Endothelial cell (in vitro differentiated cells): ENCODE measurements around the gene CELF5. TPM values are rescaled to one million over a fixed set of nuclear protein-coding genes. Genes with fewer than 3 reads are reported as not detected.

Experiments
- DNase-seq: peaks from one replicate; pipeline ENCODE4 v3.0.0; 2021; ENCODE audit warnings: low spot score
- H3K27ac Mint-ChIP-seq: one replicate; pipeline ENCODE4 v1.8.0; 2021; ENCODE audit warnings: mixed read lengths, inconsistent platforms; ENCODE audit not compliant: unreplicated experiment
- H3K27me3 Mint-ChIP-seq: one replicate; pipeline ENCODE4 v1.8.0; 2021; ENCODE audit warnings: mild to moderate bottlenecking, moderate library complexity, mixed read lengths, inconsistent platforms; ENCODE audit not compliant: unreplicated experiment
- H3K36me3 Mint-ChIP-seq: one replicate; pipeline ENCODE4 v1.8.0; 2021; ENCODE audit warnings: mild to moderate bottlenecking, low read depth, mixed read lengths, inconsistent platforms; ENCODE audit not compliant: unreplicated experiment
- H3K4me1 Mint-ChIP-seq: one replicate; pipeline ENCODE4 v1.8.0; 2021; ENCODE audit warnings: mild to moderate bottlenecking, mixed read lengths, inconsistent platforms; ENCODE audit not compliant: unreplicated experiment
- H3K4me3 Mint-ChIP-seq: one replicate; pipeline ENCODE4 v1.8.0; 2021; ENCODE audit warnings: mild to moderate bottlenecking, mixed read lengths, inconsistent platforms; ENCODE audit not compliant: unreplicated experiment
- H3K9me3 Mint-ChIP-seq: one replicate; pipeline ENCODE4 v1.8.0; 2021; ENCODE audit warnings: mixed read lengths, inconsistent platforms; ENCODE audit not compliant: unreplicated experiment
- CTCF ChIP-seq: fragments of 200-600 bp; sonication (generic); IDR thresholded peaks from one replicate; pipeline ENCODE4 v1.5.0; 2021; ENCODE audit warnings: antibody characterized with exemption; ENCODE audit not compliant: unreplicated experiment
- long read RNA-seq: library from polyadenylated mRNA; unstranded; transcript quantifications from one replicate; pipeline ENCODE4 v2.0.0, GENCODE V29; 2020; ENCODE audit not compliant: unreplicated experiment
- total RNA-seq: library from RNA; stranded (reverse); fragmentation: NEBNext Ultra II Directional; extraction: Animal tissue kit (Norgen Biotek cat#: 25700); gene quantifications from one replicate; pipeline ENCODE4 v1.2.1, GENCODE V29; 2021; ENCODE audit not compliant: unreplicated experiment

Gene CELF5
- 0.38 TPM for total RNA-seq
- long read RNA-seq: 0 reads

- no peaks in the 10 kb centered on the region for H3K36me3 Mint-ChIP-seq
- no peak within 1 kb of the TSS for H3K4me3 Mint-ChIP-seq
- peaks cover 25% of the 10 kb centered on the region for H3K27me3 Mint-ChIP-seq
- H3K4me1 Mint-ChIP-seq: no peaks in the 10 kb centered on the region
- peak; percentile 72 for TF ChIP-seq CTCF
- DNase-seq: peak; percentile 64
- H3K9me3 Mint-ChIP-seq: no peaks in the 10 kb centered on the region
- H3K27ac Mint-ChIP-seq: no peak within 1 kb of the TSS
Measured at GRCh38 chr19:3224346-3225168, at the start of gene CELF5. TSS of gene CELF5 (plus strand) at chr19:3224661. CDS start at chr19:3224740, 79 bp downstream.

- no peak overlapping the region for H3K27ac Mint-ChIP-seq
- TF ChIP-seq CTCF: no peak
- H3K4me1 Mint-ChIP-seq: no peaks in the 10 kb centered on the region
- no peak overlapping the region for H3K4me3 Mint-ChIP-seq
- no peaks in the 10 kb centered on the region for H3K36me3 Mint-ChIP-seq
- no peaks in the 10 kb centered on the region for H3K9me3 Mint-ChIP-seq
- no peak for DNase-seq
- peaks cover 3% of the 10 kb centered on the region for H3K27me3 Mint-ChIP-seq
Measured at GRCh38 chr19:3175781-3176714, 48.4 kb upstream of the CELF5 start.

- no peak for DNase-seq
- Mint-ChIP-seq H3K27me3 (peaks cover 3% of the 10 kb centered on the region), H3K4me3 (no peak overlapping the region), H3K27ac (no peak overlapping the region), H3K9me3 (no peaks in the 10 kb centered on the region), H3K4me1 (no peaks in the 10 kb centered on the region), H3K36me3 (no peaks in the 10 kb centered on the region)
- TF ChIP-seq CTCF: no peak
Measured at GRCh38 chr19:3176715-3177501, 47.6 kb upstream of the CELF5 start.

GRCh38 chr19:3178377-3178972 is 46.0 kb upstream of the CELF5 start, which contains the start of gene S1PR4:
TSS of gene S1PR4 (plus strand) at chr19:3178769. CDS start at chr19:3178793, 24 bp downstream.
- no peak for DNase-seq
- Mint-ChIP-seq H3K27ac (no peak within 1 kb of the TSS), H3K9me3 (no peaks in the 10 kb centered on the region), H3K27me3 (peaks cover 3% of the 10 kb centered on the region), H3K4me3 (no peak within 1 kb of the TSS), H3K4me1 (no peaks in the 10 kb centered on the region), H3K36me3 (no peaks in the 10 kb centered on the region)
- no peak for TF ChIP-seq CTCF
